H1 (cell line): ENCODE measurements around the gene ACAP2. TPM values are rescaled to one million over a fixed set of nuclear protein-coding genes. Genes with fewer than 3 reads are reported as not detected.

Experiments
- CHD1 ChIP-seq: IDR thresholded peaks from 2 replicates; pipeline ENCODE4 v1.6.1; 2012; ENCODE audit warnings: low read depth, low read length, improper control_type of control experiment
- FOSL1 ChIP-seq: IDR thresholded peaks from 2 replicates; pipeline ENCODE4 v1.6.1; 2011; ENCODE audit warnings: mild to moderate bottlenecking, low read depth, low read length, moderate library complexity; ENCODE audit not compliant: insufficient read depth
- GTF2F1 ChIP-seq: IDR thresholded peaks from 2 replicates; pipeline ENCODE4 v1.6.1; 2012; ENCODE audit warnings: low read depth, low read length, improper control_type of control experiment, borderline replicate concordance
- RXRA ChIP-seq: IDR thresholded peaks from 2 replicates; pipeline ENCODE4 v1.6.1; 2011; ENCODE audit warnings: low read depth, mild to moderate bottlenecking, low read length, moderate library complexity; ENCODE audit not compliant: insufficient read depth
- polyA plus RNA-seq, 7 experiments: library from polyadenylated mRNA; depleted of rRNA in 3 of 7; stranded (reverse) in 5 of 7; unstranded in 2 of 7; fragments of >200 nt in 5 of 7; fragments of 200-250 nt in 2 of 7; gene quantifications; 1 replicate in 5 of 7; 2 replicates in 1 of 7; 4 replicates in 1 of 7; pipeline versions ENCODE4 v1.2.1 to v1.2.3, GENCODE V29; 2011 to 2013; ENCODE audit warnings: missing spikeins in 2 of 7, mixed read lengths in 2 of 7
- total RNA-seq: library from RNA; stranded (reverse); fragmentation: NEBNext Ultra II Directional; extraction: Animal tissue kit (Norgen Biotek cat#: 25700); gene quantifications from 2 replicates; pipeline ENCODE4 v1.2.1, GENCODE V29; 2021
- TF ChIP-seq, protein P1 (sequence below): IDR thresholded peaks from 2 replicates; pipeline ENCODE4 v1.6.1; 2012; ENCODE audit warnings: inconsistent platforms

The ACAP2 gene
- total and polyA plus RNA-seq, 2 of the 8 experiments (the other 6 are each of a cell fraction or from before 2014, with no cell fraction given), result 7.7 to 37.3 TPM

DNA sequence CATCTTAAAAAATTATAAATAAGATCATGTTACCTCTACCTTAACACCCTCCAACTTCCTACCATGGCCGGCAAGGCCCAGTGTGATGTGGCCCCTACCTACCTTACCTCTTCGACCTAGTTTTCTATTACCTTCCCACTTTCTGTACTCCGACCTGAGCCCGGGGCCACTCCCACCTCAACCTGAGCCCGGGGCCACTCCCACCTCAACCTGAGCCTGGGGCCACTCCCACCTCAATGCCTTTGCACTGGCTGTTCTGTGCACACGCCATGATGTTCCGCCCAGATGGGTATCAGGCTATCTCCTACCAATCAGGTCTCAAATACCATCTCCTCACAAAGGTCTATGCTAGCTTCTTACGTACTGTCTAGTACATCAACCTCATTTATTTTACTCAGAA is 105.1 kb downstream of the ACAP2 start (continued):
- TF ChIP-seq, protein P1, sequence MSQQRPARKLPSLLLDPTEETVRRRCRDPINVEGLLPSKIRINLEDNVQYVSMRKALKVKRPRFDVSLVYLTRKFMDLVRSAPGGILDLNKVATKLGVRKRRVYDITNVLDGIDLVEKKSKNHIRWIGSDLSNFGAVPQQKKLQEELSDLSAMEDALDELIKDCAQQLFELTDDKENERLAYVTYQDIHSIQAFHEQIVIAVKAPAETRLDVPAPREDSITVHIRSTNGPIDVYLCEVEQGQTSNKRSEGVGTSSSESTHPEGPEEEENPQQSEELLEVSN, result no peak
- TF ChIP-seq GTF2F1 (no peak), FOSL1 (no peak), CHD1 (no peak), RXRA (no peak)
